HL-60 (cell line): Measurements from ENCODE around the gene WDR26.
"Not testable (repeated sequence)": the region's sequence is repeated elsewhere in the genome, so short reads cannot be mapped to it uniquely, and the experiment has no call there.

Source experiments
- DNase-seq, 2 experiments: peaks; one replicate each; pipeline ENCODE4 v3.0.0-alpha.2; 2010 to 2020; ENCODE audit warnings: low read depth in 1 of 2, low spot score in 1 of 2
- H3K27ac ChIP-seq: fragments of 250-450 bp; sonication (Bioruptor Pico); replicated peaks from 2 replicates; pipeline ENCODE4 v1.5.1; 2020; ENCODE audit warnings: mild to moderate bottlenecking, moderate library complexity
- H3K27me3 ChIP-seq: fragments of 250-450 bp; sonication (Bioruptor Pico); 2 replicates; pipeline ENCODE4 v1.5.1; 2021; ENCODE audit warnings: mild to moderate bottlenecking, moderate library complexity; ENCODE audit not compliant: insufficient read depth, poor library complexity, severe bottlenecking
- H3K4me3 ChIP-seq: replicated peaks from 2 replicates; pipeline ENCODE4 v1.5.1; 2011; ENCODE audit warnings: mild to moderate bottlenecking, control low read depth, low read length; ENCODE audit not compliant: insufficient read depth
- GABPA ChIP-seq: IDR thresholded peaks from 2 replicates; pipeline ENCODE4 v1.6.1; 2012; ENCODE audit warnings: low read depth
- POLR2AphosphoS5 ChIP-seq: IDR thresholded peaks from 2 replicates; pipeline ENCODE4 v1.6.1; 2012; ENCODE audit warnings: low read depth
- SPI1 ChIP-seq: IDR thresholded peaks from 2 replicates; pipeline ENCODE4 v1.6.1; 2012; ENCODE audit warnings: low read depth, mild to moderate bottlenecking, borderline replicate concordance
- TF ChIP-seq, protein P1 (sequence below): IDR thresholded peaks from one replicate; pipeline ENCODE4 v1.5.1; 2011; ENCODE audit warnings: low read length, control low read depth, inconsistent platforms; ENCODE audit not compliant: insufficient read depth
- TF ChIP-seq, protein P2 (sequence below): IDR thresholded peaks from 2 replicates; pipeline ENCODE4 v1.6.1; 2012; ENCODE audit warnings: low read depth; ENCODE audit not compliant: insufficient replicate concordance

WDR26 gene

DNA sequence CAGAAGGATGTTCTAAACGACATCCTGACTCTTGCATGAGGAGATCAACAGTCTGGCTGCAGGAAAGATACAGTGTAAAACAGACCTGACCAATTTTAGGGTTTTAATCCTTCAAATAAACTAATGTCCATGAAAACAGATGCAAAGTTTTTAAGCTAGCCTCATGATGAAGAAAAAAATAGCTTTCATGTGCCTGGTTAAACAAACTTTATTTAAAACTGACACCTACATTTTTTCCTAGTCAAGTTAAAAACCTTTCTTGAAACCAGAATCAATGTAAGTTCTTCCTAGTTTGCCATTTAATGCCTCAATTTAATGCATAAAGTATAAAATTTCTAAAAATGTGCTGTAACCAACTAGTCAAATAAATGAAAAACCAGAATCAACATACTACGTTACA, 2.9 kb downstream of the WDR26 start:
- DNase-seq: no peak
- H3K4me3 ChIP-seq: 0 out of 2 replicates have a peak overlapping the region, but pooled peaks have one; percentile 6
- no peaks in the 10 kb centered on the region for H3K27me3 ChIP-seq
- no peak overlapping the region for H3K27ac ChIP-seq
- TF ChIP-seq, protein P1, sequence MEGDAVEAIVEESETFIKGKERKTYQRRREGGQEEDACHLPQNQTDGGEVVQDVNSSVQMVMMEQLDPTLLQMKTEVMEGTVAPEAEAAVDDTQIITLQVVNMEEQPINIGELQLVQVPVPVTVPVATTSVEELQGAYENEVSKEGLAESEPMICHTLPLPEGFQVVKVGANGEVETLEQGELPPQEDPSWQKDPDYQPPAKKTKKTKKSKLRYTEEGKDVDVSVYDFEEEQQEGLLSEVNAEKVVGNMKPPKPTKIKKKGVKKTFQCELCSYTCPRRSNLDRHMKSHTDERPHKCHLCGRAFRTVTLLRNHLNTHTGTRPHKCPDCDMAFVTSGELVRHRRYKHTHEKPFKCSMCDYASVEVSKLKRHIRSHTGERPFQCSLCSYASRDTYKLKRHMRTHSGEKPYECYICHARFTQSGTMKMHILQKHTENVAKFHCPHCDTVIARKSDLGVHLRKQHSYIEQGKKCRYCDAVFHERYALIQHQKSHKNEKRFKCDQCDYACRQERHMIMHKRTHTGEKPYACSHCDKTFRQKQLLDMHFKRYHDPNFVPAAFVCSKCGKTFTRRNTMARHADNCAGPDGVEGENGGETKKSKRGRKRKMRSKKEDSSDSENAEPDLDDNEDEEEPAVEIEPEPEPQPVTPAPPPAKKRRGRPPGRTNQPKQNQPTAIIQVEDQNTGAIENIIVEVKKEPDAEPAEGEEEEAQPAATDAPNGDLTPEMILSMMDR: no peak
- TF ChIP-seq GABPA: no peak
- no peak for TF ChIP-seq POLR2AphosphoS5
- TF ChIP-seq, protein P2, sequence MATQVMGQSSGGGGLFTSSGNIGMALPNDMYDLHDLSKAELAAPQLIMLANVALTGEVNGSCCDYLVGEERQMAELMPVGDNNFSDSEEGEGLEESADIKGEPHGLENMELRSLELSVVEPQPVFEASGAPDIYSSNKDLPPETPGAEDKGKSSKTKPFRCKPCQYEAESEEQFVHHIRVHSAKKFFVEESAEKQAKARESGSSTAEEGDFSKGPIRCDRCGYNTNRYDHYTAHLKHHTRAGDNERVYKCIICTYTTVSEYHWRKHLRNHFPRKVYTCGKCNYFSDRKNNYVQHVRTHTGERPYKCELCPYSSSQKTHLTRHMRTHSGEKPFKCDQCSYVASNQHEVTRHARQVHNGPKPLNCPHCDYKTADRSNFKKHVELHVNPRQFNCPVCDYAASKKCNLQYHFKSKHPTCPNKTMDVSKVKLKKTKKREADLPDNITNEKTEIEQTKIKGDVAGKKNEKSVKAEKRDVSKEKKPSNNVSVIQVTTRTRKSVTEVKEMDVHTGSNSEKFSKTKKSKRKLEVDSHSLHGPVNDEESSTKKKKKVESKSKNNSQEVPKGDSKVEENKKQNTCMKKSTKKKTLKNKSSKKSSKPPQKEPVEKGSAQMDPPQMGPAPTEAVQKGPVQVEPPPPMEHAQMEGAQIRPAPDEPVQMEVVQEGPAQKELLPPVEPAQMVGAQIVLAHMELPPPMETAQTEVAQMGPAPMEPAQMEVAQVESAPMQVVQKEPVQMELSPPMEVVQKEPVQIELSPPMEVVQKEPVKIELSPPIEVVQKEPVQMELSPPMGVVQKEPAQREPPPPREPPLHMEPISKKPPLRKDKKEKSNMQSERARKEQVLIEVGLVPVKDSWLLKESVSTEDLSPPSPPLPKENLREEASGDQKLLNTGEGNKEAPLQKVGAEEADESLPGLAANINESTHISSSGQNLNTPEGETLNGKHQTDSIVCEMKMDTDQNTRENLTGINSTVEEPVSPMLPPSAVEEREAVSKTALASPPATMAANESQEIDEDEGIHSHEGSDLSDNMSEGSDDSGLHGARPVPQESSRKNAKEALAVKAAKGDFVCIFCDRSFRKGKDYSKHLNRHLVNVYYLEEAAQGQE: no peak
- TF ChIP-seq SPI1: no peak

DNA sequence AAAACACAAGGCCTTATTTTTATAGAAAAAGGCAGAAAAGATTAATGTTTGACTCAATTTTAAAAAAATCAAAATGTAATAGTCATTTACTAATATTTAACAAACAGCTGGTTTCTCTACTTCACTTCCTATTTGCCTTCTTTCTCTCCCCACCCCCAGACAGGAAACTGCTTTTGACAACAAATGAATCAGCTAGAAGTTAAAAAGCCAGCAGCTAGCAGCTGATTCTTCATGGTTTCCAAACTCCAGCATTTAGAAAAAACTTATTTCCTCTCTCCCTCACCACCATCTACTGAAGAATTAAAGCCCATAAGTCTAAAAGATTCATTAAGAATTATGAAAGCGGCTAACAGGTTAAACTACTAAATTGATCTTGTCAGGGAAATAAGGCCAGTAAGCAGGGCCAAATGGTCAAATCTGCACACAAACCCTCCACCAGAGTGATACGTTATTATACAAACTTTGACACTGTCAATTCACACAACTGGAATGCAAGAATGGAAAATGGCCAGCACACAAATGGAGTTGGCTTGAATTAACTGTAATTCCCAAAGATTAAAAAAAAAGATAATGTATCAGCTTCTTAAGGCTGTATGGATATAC, 4.0 kb downstream of the WDR26 start:
- H3K4me3 ChIP-seq: no peak overlapping the region
- peak; percentile 47 to 72 for DNase-seq
- H3K27ac ChIP-seq: peak overlapping the region; percentile 19; the same call in 1 of the 2 replicates
- TF ChIP-seq, protein P2: no peak
- no peak for TF ChIP-seq GABPA
- TF ChIP-seq SPI1: peak; percentile 54; the same call in 1 of the 2 replicates
- no peaks in the 10 kb centered on the region for H3K27me3 ChIP-seq

DNA sequence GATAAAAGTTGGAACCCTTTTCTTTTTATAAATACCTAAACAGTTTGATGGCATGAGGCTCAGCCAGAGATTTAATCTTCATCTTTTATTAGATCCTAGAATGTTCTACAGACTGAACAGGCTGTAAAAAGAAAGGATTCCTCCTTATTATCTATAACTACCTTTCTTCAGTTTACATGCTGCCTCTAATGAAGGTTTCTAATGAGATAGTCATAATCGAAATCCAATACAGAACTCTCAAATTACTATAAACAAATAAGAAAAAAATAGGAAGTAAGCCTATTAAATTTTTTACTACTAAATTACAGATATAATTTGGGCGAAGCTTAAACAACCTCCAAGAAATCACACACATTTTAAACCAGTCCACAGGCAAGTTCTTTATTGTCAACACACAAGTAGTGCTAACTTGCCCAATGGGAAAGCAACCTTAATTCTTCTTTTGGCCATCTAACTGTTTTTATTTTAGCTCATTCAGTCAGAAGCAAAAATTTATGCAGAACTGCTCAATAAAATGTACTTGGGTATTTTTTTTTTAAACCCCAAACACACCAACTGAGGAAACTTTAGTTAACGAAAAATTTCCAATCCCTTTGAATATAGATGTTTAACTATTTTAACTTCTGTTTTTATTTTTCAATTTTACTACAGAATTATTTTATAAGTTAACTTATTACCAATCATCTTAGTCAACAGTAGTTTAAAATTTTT, 4.8 kb downstream of the WDR26 start:
- Histone ChIP-seq H3K27ac (no peak overlapping the region), H3K27me3 (no peaks in the 10 kb centered on the region), H3K4me3 (no peak overlapping the region)
- TF ChIP-seq, protein P2: no peak
- no peak for TF ChIP-seq GABPA
- TF ChIP-seq, protein P1: no peak
- TF ChIP-seq POLR2AphosphoS5: no peak
- TF ChIP-seq SPI1: no peak
- DNase-seq: no peak

DNA sequence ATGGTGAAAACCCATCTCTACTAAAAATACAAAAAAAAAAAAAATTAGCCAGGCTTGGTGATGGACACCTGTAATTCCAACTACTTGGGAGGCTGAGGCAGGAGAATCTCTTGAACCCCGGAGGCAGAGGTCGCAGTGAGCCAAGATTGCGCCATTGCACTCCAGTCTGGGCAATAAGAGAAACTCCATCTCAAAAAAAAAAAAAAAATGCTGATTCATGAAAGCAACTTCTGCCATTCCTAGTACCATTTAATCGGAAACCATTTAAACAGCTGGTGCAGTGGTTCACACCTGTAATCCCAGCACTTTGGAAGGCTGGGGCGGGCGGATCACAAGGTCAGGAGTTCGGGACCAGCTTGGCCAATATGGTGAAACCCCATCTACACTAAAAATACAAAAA, 5.9 kb downstream of the WDR26 start:
- H3K27ac ChIP-seq, H3K27me3 ChIP-seq, DNase-seq, H3K4me3 ChIP-seq: not testable (repeated sequence)
